ENCODE results near the gene HHIPL1.
"Not testable (repeated sequence)": the region's sequence is repeated elsewhere in the genome, so short reads cannot be mapped to it uniquely, and the experiment has no call there.

HHIPL1 gene

DNA sequence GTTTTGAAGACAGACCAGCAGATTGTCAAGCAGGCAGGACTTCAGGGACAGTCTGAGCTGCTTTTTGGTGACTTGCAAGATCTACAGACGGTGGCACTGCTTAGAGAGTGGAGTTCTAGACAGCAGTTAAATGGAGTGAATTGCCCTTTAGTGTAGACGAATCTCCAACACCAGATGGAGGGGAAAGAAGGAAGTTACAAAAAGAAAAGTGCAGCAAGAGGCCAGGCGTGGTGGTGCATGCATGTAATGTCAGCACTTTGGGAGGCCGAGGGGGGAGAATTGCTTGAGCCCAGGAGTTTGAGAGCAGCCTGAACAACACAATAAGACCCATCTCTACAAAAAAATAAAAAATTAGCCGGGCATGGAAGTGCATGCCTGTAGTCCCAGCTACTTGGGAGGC lies 8.4 kb upstream of the HHIPL1 start:
- no peak for DNase-seq

DNA sequence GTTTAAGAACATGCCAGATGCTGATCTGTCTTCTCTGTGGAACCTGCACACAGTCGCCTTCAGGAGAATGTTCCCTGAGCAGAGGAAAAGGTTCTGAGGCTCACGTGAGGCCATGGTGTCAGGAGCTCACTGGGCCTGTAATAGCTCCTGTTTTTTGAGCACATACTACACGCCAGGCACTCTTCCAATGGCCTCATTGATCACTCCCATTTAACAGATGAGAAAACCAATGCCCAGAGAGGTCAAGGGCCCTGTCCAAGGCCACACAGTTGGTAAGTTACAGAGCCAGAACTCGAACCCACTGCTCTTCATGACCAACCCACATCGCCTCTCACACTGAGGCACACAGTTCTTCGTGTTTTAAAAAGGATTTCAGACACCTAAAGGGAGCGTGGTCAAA lies 7.3 kb upstream of the HHIPL1 start:
- no peak for DNase-seq

DNA sequence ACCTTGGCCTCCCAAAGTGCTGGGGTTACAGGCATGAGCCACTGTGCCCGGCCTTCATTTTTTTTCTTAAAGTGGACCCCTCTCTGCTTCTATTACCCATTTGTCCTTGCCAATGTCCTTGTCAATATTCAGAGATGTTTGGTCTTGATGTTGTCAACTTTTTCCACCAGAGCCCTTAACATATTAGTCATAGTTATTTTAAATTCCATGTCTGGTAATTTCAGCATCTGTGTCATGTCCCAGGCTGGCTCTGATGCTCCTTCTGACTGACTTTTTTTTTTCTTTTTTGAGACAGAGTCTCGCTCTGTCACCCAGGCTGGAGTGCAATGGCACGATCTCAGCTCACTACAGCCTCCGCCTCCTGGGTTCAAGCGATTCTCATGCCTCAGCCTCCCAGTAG lies 2.2 kb upstream of the HHIPL1 start:
- DNase-seq, result not testable (repeated sequence)

DNA sequence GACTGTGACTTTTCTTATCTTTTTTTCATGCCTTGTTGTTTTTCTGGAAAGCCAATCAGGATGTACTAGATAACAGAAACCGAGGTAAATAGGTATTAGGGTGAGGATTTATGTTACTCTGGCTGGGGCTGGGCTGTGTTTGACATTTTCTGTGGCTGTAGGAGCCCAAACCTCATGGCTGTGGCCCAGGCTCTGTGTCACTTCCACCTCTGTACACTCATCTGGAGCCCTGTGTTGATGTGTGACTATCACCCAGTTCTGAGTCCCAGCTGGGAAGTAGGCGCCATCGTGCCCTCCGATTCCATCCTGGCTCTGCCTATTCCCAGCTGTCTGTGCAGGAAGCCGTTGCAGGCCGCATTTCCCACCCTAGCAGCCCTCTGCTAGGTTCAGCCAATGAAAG lies 1.6 kb upstream of the HHIPL1 start:
- DNase-seq, result no peak

DNA sequence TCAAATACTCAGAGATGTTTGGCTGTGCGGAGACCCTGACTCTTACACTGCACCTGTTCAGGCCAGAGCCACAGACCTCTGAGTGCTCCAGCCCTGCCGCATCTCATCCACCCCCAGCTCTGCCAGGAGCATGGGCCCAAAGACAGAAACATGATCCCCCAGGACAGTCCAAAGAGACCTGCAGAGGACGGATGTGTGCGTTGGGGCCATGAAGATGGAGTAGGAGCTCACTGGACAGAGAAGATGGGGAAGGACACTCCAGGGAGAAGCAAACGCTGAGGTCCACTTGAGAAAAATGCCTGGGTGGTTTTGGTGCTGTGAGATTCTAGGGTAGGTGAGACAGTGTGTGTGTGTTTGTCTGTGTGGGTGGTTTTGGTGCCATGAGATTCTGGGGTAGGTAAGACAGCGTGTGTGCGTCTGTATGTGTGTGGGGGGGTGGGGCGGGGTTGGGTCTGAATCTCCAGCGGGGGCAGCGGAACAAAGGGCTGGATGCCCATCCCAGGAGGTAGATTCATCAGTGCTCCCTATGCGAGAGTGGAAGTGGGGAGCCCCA lies 818 bp upstream of the HHIPL1 start:
- DNase-seq, result no peak

DNA sequence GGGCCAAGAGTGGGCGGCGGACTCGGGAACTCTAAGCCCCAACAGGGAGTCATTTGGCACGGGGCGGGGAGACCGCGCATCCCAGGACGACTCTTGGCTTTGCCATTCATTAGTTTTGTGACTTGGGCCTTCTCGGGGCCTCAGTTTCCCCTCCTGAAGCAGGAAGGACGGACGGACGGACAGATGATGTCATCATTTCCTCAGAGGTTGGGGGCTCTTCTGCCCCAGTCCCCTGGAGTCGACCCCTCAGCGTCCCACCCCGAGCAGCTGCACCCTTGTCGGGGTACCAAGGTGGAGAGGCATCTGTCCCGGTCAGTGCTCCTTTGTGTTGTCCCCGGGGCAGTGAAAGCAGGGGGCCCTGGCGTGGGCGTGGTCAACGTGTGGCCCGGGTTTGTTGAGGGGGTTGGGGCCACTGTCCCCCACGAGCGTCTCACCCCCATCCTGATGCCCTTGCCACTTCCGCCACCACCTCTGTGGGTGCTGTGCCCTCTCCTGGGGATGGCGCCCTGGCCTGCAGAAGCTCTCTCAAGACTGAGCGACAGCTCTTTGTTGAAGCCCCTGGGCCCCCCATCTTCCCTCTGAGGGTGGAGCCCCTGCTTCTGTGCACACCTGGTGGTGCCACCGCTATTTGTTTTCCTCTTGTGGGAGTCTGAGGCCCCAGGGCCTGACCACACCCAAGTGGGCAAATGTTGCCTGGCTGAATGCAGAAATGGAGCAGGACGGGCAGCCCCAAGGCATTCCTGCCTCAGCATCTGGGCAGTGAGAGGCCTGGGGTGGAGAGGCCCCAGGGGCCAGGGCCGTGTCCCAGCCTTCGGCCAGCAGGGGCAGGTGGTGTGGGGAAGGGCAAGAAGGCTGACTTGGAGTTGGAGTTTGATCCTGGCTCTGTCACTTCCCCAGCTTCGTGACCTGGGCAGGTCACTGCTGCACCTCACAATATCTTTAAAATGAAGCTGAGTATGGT lies 896 bp downstream of the HHIPL1 start:
- DNase-seq, result no peak

DNA sequence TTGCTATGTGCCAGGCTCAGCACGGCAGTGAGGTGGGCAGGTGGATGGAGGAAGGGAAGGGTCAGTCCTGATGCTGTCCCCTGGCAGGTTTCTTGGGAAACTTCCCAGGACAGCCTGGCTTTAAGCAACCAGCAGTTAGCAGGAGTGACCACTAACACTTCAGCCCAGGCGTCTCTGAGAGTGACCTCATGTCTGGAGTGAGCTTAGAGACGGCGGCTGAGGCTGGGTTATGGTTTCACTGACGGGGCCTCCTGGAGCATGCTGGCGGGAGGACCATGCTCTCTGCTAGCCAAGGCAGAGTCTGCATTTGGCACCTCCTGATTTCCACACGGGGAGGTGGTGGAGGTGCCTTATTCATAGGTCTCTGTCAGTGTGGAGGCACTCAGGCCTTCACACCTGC lies 2.5 kb downstream of the HHIPL1 start:
- no peak for DNase-seq

DNA sequence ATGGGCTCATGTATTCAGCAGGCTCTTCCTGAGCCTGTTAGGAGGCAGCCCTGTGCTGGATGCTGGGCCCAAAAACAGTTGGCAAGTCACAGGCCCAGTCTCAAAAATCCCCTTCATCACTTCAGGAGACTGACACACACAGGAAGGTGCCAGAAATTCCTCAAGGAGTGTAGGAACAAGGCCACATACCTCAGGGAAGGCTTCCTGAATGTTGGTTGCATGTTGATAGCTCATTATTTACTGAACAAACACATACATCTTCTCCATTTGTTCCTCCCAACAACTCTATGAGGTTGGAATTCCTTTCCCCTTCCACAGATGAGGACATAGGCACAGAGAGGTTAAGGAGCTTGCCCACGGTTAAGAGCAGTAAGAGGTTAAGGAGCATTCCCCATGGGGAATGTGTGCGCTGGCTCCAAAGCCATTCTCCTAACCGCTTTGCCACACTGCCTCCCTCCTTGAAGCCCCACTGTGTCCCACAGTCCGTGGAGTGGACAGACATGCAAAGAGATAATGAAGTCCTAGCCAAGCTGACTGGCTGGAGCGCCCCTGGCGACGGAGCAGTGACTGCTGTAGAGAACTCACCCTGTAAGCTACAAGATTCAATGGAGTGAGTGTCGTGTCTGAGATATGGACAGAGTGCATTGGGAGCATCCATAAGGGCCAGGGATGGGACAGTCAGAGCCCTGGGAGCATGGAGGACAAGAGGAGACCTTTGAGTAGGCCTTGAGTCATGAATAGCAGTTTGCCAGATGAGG lies 3.3 kb downstream of the HHIPL1 start:
- DNase-seq, result no peak

DNA sequence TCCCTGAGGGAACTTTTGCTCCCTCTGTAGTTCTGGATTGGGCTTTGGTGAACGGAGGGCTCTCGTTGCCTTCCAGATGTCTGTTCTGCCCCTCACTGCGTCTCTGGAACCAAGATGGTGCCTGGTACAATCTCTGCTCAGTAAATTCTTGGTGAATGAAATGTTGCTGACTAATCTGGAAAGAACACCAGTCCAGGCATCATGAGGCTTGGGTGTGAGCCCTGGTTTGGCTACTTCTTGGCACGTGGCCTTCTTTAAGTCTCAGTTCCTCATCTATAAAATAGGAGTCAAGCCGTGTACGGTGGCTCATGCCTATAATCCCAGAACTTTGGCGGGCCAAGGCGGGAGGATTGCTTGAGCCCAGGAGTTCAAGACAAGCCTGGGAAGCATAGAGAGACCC lies 4.3 kb downstream of the HHIPL1 start:
- DNase-seq, result no peak

DNA sequence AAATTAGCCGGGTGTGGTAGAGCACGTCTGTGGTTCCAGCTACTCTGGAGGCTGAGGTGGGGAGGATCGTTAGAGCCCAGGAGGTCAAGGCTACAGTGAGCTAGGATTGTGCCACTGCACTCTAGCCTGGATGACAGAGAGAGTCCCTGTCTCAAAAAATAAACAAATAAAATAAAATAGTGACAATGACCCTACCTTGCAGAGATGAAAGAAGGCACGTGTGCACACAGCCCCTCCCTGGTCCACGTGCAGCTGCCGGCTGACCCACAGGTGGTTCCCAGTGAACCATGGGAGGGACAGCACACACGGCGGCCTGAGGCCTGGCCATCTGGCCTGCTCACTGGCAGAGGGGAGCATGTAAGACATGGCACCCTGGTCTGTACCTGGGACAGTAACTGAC lies 4.7 kb downstream of the HHIPL1 start:
- DNase-seq, result no peak

DNA sequence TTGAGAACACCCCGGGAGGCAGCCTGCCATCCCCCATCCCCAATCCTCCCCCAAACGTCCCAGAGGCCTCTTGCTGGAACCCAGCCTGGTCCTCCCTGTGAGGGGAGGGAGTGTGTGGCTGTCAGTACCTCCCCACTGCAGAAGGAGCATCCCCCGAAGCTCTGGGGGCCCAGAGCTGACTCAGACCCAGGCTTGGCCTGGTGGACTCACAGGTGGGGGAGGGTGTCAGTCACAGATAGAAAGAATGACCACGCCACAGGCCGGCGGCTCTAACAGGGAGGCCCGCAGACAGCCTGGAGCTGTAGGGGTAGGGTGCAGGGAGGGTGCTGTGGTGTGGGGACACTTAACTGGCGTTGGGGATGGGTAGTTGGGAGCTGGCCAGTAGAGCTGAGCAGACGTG lies 5.3 kb downstream of the HHIPL1 start:
- DNase-seq, result no peak

DNA sequence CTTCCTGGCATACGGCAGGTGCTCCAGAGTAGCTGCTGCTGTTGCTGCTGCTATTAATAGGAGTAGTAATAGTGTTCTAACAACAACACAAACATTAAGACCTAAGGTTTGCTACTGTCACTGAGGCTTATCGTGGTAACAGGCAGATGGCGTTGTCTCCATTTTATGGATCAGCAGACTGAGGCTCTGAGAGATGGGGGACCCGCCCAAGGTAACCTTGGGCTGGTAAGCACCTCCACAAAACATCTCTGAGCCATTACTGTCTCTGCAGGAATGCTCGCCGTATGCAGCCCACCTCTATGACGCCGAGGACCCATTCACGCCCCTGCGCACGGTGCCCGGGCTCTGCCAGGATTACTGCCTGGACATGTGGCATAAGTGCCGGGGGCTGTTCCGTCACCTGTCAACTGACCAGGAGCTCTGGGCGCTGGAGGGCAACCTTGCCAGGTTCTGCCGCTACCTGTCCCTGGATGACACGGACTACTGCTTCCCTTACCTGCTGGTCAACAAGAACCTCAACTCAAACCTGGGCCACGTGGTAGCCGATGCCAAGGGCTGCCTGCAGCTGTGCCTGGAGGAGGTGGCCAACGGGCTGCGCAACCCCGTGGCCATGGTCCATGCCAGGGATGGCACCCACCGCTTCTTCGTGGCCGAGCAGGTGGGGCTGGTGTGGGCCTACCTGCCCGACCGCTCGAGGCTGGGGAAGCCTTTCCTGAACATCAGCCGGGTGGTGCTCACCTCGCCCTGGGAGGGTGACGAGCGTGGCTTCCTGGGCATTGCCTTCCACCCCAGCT lies 7.2 kb downstream of the HHIPL1 start:
- DNase-seq, result no peak

DNA sequence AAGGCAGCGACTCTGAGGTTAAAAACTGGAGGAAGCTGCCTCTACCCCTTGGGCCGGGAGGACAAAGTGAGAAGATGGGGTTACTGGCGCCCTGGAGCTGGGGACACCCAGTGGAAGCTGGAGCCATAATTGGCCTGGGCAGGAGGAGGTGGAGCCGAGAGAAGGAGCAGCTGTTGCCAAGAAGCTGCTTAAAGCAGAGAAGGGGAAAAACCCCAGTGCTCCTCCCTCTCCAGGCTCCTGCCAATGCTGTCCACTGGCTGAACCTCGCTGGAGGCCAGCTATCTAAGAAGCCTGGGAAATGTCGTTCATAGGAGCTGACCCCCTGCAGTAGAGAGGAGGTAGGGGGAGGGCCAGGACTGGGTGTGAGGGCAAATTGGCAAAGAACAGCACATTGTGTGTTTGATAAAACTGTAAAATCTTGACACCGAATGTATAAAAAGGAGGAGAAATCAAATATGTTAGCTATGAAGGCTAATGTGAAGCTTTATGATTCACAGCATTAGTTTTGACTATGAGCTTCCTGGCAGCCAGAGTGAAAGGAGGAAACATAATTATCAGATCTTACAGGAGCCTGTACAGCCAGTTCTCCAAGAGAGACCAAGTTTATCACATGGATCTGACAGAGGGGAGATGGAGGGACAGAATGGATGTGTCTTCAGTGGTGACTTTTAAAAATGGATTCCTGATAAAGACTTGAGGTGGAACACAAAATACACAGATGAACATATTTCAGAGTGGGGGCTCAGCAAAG lies 9.5 kb downstream of the HHIPL1 start:
- no peak for DNase-seq

DNA sequence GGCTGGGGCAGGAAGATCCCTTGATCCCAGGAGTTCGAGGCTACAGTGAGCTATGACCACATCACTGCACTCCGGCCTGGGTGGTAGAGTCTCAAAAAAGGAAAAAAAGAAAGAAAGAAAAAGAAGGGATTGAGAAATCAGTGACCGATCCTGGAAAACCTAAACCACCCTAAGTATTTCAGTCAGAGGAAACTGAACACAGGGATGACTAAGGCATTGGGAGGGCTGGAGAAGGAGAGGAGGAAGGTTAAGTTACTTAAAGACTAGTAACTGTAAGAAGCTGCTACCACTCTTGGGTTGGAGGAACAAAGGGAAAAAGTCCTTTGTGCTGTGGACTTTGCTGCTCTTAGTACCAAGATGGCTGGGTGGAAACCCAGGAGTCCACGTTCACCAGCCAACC lies 10.6 kb downstream of the HHIPL1 start:
- no peak for DNase-seq

DNA sequence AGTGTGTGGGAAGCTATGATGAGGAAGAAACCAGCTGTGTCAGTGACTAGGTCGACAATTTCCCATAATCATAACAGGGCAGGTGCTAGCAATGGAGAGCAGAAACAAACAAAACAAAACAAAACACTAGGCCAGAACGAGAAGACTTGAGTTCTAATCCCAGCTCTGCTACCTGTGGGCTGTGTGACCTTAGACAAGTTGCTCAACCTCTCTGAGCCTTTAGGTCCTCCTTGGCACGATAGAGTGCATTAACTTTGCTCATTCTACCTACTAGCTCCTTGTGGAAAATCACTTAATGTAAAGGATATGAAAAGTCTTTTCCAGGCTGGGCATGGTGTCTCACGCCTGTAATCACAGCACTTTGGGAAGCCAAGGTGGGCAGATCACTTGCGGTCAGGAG lies 11.2 kb downstream of the HHIPL1 start:
- DNase-seq, result no peak

DNA sequence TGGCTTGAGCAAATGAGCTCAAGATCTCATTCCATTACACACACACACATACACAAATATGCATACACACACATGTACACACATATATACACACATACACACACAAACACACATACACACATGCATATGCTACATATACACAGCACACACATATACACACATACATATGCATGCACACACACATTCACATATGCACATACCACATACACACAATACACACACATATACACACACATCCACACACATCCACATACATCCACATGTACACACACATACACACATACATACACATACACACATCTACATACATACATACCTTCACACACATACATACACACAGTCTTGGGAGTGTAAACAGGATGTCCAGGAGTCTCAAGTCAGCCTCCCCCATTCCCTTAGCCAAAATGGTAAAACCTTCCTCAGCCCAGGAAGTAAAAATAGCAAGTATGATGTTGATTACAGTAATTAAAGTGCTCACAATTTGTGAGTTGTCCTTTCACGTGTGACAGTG lies 12.8 kb downstream of the HHIPL1 start:
- no peak for DNase-seq

DNA sequence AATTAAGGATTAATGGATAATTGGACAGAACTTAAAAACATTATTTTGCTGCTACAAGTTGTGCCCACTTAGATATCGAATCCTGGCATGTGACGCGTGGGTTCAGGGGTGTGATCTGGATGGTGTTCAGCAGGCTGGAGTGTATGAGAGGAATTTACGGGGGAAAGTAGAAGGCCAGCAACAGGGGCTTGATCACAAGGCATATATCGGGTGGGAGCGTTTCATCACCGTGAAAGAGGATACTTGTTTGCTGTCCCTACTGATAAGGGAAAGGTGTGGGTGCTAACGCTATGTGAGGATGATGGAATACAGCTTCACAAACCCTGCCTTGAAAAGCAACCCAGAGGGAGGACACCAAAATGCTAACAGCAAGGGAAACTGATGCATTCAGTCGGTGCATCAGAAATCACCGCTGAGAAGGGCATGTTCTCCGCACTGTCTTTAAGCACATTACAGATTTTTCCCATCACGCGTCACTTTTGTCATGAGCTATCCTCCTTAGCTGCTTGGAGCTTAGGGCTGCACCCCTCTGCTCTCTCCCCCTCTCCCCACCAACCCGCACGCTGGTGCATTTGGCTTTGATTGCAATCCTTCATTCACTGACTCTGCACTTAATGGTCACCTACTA lies 13.4 kb downstream of the HHIPL1 start:
- DNase-seq, result no peak

DNA sequence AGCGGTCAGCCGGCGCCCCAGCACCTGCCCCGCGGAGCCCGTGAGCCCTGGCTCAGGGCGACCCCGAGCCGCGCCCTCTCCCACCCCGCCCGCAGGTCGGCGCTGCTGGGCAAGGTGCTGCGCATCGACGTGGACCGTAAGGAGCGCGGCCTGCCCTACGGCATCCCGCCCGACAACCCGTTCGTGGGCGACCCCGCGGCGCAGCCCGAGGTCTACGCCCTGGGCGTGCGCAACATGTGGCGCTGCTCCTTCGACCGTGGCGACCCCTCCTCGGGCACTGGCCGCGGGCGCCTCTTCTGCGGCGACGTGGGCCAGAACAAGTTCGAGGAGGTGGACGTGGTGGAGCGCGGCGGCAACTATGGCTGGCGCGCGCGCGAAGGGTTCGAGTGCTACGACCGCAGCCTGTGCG lies 14.4 kb downstream of the HHIPL1 start:
- DNase-seq, result no peak

DNA sequence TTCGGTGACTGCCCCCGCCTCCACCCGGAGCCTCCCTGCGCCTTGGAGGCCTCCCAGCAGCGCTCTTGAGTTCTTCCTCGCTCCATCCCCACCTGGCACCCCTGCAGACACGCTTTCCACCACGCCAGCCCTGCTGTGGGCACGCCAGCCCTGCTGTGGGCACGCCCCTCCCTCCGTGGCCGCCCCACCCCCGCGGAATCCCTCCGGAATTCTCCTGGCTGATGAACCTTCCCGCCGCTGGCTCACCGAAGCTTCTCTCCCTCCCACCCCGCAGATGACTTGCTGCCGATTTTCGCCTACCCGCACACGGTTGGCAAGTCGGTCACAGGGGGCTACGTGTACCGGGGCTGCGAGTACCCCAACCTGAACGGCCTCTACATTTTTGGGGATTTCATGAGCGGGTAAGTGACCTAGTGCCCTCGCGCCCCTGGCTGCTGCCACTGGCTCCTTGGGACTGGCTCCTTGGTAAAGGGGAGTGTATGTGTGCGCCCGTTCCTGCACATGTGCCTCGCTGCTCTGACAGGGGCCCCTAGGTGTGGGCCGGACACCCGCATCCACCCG lies 15.2 kb downstream of the HHIPL1 start:
- no peak for DNase-seq

DNA sequence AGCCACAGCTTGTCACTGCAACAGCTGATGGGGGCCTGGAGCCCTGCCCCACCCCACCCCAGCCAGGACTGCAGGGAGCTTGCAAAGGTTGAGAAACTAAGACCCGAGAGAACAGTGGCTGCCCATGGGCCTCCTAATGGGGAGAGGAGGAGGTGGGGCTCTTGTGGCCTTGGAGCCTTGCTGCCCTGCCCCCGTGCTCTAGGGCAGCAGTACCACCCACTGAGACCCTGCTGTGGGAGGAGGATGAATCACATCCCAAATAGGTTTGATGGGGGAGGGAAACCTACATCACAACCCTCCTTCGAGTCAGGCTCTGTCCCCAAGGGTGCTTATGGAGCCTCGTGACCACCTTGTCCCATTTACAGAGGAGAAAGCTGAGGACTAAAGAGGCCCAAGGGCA lies 15.9 kb downstream of the HHIPL1 start:
- no peak for DNase-seq

DNA sequence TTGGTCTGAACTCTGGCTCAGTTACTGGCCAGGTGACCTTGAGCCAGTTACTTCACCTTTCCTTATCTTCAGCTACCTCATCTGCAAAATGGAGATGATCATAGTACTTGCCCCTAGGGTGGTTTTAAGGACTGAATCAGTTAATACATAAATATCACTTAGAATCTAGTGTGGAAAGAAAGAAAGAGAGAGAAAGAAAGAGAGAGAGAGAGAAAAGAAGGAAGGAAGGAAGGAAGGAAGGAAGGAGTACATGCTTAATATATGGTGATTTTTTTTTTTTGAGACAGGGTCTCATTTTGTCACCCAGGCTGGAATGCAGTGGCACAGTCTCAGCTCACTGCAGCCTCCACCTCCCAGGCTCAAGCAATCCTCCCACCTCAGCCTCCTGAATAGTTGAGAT lies 16.3 kb downstream of the HHIPL1 start:
- not testable (repeated sequence) for DNase-seq
